OCI-LY3 (cell line): Measurements from ENCODE around the gene NSUN6.

ENCODE experiments used
- H2AFZ ChIP-seq: fragments of 200-600, 300-600 bp; shearing (Covaris generic); 2 replicates; pipeline ENCODE4 v1.6.0; 2014; ENCODE audit warnings: antibody characterized with exemption, low read depth, low read length
- H3K27ac ChIP-seq: fragments of 200-600, 300-600 bp; sonication (generic); 2 replicates; pipeline ENCODE4 v1.5.1; 2014; ENCODE audit warnings: mild to moderate bottlenecking, low read length, moderate library complexity, mixed read lengths
- H3K27me3 ChIP-seq: fragments of 200-600, 300-600 bp; sonication (generic); 2 replicates; pipeline ENCODE4 v1.6.1; 2014; ENCODE audit warnings: low read depth, low read length, mixed read lengths
- H3K36me3 ChIP-seq: fragments of 200-600, 300-600 bp; sonication (generic); replicated peaks from 2 replicates; pipeline ENCODE3; 2014; ENCODE audit warnings: low read depth, low read length, mixed read lengths
- H3K4me1 ChIP-seq: fragments of 300-600, 200-600 bp; sonication (generic); 2 replicates; pipeline ENCODE4 v1.6.1; 2014; ENCODE audit warnings: low read length, mixed read lengths
- H3K4me2 ChIP-seq: fragments of 200-600, 300-600 bp; sonication (generic); 2 replicates; pipeline ENCODE4 v1.6.1; 2014; ENCODE audit warnings: low read length, mixed read lengths
- H3K4me3 ChIP-seq: fragments of 300-600, 200-600 bp; sonication (generic); 2 replicates; pipeline ENCODE4 v1.5.1; 2014; ENCODE audit warnings: antibody characterized with exemption, mild to moderate bottlenecking, low read length, moderate library complexity
- H3K79me2 ChIP-seq: fragments of 300-600, 200-600 bp; shearing (Covaris generic); 2 replicates; pipeline ENCODE4 v1.6.1; 2014; ENCODE audit warnings: mild to moderate bottlenecking, low read length, mixed read lengths
- H3K9ac ChIP-seq: fragments of 300-600, 200-600 bp; shearing (Covaris generic); 2 replicates; pipeline ENCODE4 v1.6.0; 2014; ENCODE audit warnings: mild to moderate bottlenecking, low read length, moderate library complexity
- H3K9me3 ChIP-seq: fragments of 200-600, 300-600 bp; shearing (Covaris generic); 2 replicates; pipeline ENCODE4 v1.6.1; 2014; ENCODE audit warnings: low read length, mixed read lengths; ENCODE audit not compliant: insufficient read depth
- H4K20me1 ChIP-seq: fragments of 200-600, 300-600 bp; sonication (generic); 2 replicates; pipeline ENCODE4 v1.6.1; 2016; ENCODE audit warnings: low read length, mixed read lengths; ENCODE audit not compliant: insufficient read depth
- CTCF ChIP-seq: fragments of 200-600, 300-600 bp; sonication (generic); IDR thresholded peaks from 2 replicates; pipeline ENCODE4 v1.5.1; 2014; ENCODE audit warnings: antibody characterized with exemption, low read length, low read depth
- EZH2phosphoT487 ChIP-seq: fragments of 200-600 bp; shearing (Covaris generic); IDR thresholded peaks from 2 replicates; pipeline ENCODE4 v1.6.1; 2018; ENCODE audit warnings: antibody characterized with exemption, mixed run types, low read depth

The NSUN6 gene

GRCh38 chr10:18615618-18616017 lies 35.8 kb downstream of the NSUN6 start:
- no peaks in the 10 kb centered on the region for H3K36me3 ChIP-seq
- H4K20me1 ChIP-seq, result no peaks in the 10 kb centered on the region
- no peaks in the 10 kb centered on the region for H3K79me2 ChIP-seq
- no peak overlapping the region for H3K27ac ChIP-seq
- H3K4me2 ChIP-seq, result no peak overlapping the region
- peaks cover 4% of the 10 kb centered on the region for H3K4me1 ChIP-seq
- no peak overlapping the region for H2AFZ ChIP-seq
- no peak for TF ChIP-seq CTCF
- TF ChIP-seq EZH2phosphoT487, result no peak
- no peak overlapping the region for H3K4me3 ChIP-seq
- no peaks in the 10 kb centered on the region for H3K9me3 ChIP-seq
- no peak overlapping the region for H3K9ac ChIP-seq
- H3K27me3 ChIP-seq, result no peaks in the 10 kb centered on the region

- Histone ChIP-seq H3K9me3 (no peaks in the 10 kb centered on the region), H3K27ac (no peak overlapping the region), H2AFZ (no peak overlapping the region), H3K79me2 (no peaks in the 10 kb centered on the region), H3K4me1 (no peaks in the 10 kb centered on the region), H4K20me1 (no peaks in the 10 kb centered on the region), H3K4me3 (no peak overlapping the region), H3K36me3 (peaks cover 1% of the 10 kb centered on the region), H3K27me3 (no peaks in the 10 kb centered on the region), H3K9ac (no peak overlapping the region), H3K4me2 (no peak overlapping the region)
- no peak for TF ChIP-seq EZH2phosphoT487
These were observed 40.2 kb downstream of the NSUN6 start for GRCh38 chr10:18611168-18611567.

GRCh38 chr10:18610517-18610916 lies 40.9 kb downstream of the NSUN6 start:
- Histone ChIP-seq H3K27me3 (no peaks in the 10 kb centered on the region), H2AFZ (no peak overlapping the region), H3K36me3 (peaks cover 3% of the 10 kb centered on the region), H3K9ac (no peak overlapping the region), H3K4me2 (no peak overlapping the region), H3K4me1 (no peaks in the 10 kb centered on the region), H3K9me3 (no peaks in the 10 kb centered on the region), H3K27ac (no peak overlapping the region), H4K20me1 (no peaks in the 10 kb centered on the region), H3K4me3 (no peak overlapping the region), H3K79me2 (no peaks in the 10 kb centered on the region)
- no peak for TF ChIP-seq CTCF
- no peak for TF ChIP-seq EZH2phosphoT487

- no peaks in the 10 kb centered on the region for H3K79me2 ChIP-seq
- H2AFZ ChIP-seq, result no peak overlapping the region
- no peak overlapping the region for H3K4me3 ChIP-seq
- no peaks in the 10 kb centered on the region for H3K9me3 ChIP-seq
- no peaks in the 10 kb centered on the region for H3K27me3 ChIP-seq
- no peak overlapping the region for H3K27ac ChIP-seq
- H3K9ac ChIP-seq, result no peak overlapping the region
- H3K4me2 ChIP-seq, result no peak overlapping the region
- no peak for TF ChIP-seq CTCF
- no peaks in the 10 kb centered on the region for H3K4me1 ChIP-seq
- peaks cover 3% of the 10 kb centered on the region for H3K36me3 ChIP-seq
- no peaks in the 10 kb centered on the region for H4K20me1 ChIP-seq
These were observed 42.8 kb downstream of the NSUN6 start for GRCh38 chr10:18608596-18608995.
